Small intestine (tissue), 7 donors: ENCODE data around the gene GABRB3. TPM values are rescaled to one million over a fixed set of nuclear protein-coding genes. Genes with fewer than 3 reads are reported as not detected.
A peak's percentile ranks its signal among the peaks of the same experiment; 100 is the strongest.

ENCODE experiments used
- DNase-seq, 2 donors: peaks; one replicate each; pipeline versions ENCODE4 v3.0.0 to v3.0.0-alpha.2; 2013
- FAIRE-seq: peaks from 2 replicates; lab custom pipeline; 2012; peaks lifted over from hg19 to GRCh38; lab: Jason Lieb, UNC
- H3K27ac ChIP-seq, 3 donors: one replicate each; pipeline ENCODE4 v1.5.1; 2013; ENCODE audit warnings: low read length in 2 of 3, mild to moderate bottlenecking in 2 of 3, control low read depth in 1 of 3, inconsistent platforms in 1 of 3, low read depth in 1 of 3, moderate library complexity in 1 of 3
- H3K27me3 ChIP-seq, 3 donors: one replicate each; pipeline ENCODE4 v1.6.1; 2013; ENCODE audit warnings: low read length in 3 of 3, inconsistent platforms in 1 of 3; ENCODE audit not compliant: control insufficient read depth in 3 of 3, insufficient read depth in 3 of 3
- H3K36me3 ChIP-seq, 3 donors: one replicate each; pipeline ENCODE4 v1.6.1; 2013; ENCODE audit warnings: low read length in 3 of 3, inconsistent platforms in 1 of 3, low read depth in 1 of 3, mild to moderate bottlenecking in 1 of 3, moderate library complexity in 1 of 3; ENCODE audit not compliant: control insufficient read depth in 3 of 3, insufficient read depth in 2 of 3
- H3K4me1 ChIP-seq, 3 donors: one replicate each; pipeline ENCODE4 v1.6.1; 2013; ENCODE audit warnings: low read length in 2 of 3, inconsistent platforms in 1 of 3, low read depth in 1 of 3, mild to moderate bottlenecking in 1 of 3, moderate library complexity in 1 of 3; ENCODE audit not compliant: control insufficient read depth in 3 of 3, insufficient read depth in 2 of 3
- H3K4me3 ChIP-seq, 3 donors: one replicate each; pipeline ENCODE4 v1.5.1; 2013; ENCODE audit warnings: low read length in 3 of 3, control low read depth in 1 of 3, inconsistent platforms in 1 of 3, low read depth in 1 of 3, mild to moderate bottlenecking in 1 of 3, moderate library complexity in 1 of 3
- H3K9me3 ChIP-seq, 2 donors: one replicate each; pipeline ENCODE4 v1.6.1; 2013; ENCODE audit warnings: low read depth in 1 of 2, low read length in 1 of 2; ENCODE audit not compliant: control insufficient read depth in 2 of 2, insufficient read depth in 1 of 2
- WGBS, 3 donors: extraction: QIAGEN DNeasy Blood & Tissue Kit; methylation state at CpG; one replicate each; pipeline ENCODE4 v1.1.7; 2013; 5-methylcytosine and 5-hydroxymethylcytosine counted together
- polyA plus RNA-seq, 4 donors: library from polyadenylated mRNA; stranded (reverse) in 3 of 4; unstranded in 1 of 4; fragments of 200-250 nt in 3 of 4; fragments of 120-200 nt in 1 of 4; gene quantifications; one replicate each; pipeline versions ENCODE4 v1.2.1 to v1.2.3, GENCODE V29; 2013
- donor health status: healthy with polysubstance abuse.
- donor health status: control.
- donor health status: control.
- donor health status: Bipolar disorder and iron deficiency.
- donor health status: healthy.

Gene GABRB3
- polyA plus RNA-seq, 4 donors: 0.27 to 2.0 (median 1.3) TPM; not detected in 1

DNA sequence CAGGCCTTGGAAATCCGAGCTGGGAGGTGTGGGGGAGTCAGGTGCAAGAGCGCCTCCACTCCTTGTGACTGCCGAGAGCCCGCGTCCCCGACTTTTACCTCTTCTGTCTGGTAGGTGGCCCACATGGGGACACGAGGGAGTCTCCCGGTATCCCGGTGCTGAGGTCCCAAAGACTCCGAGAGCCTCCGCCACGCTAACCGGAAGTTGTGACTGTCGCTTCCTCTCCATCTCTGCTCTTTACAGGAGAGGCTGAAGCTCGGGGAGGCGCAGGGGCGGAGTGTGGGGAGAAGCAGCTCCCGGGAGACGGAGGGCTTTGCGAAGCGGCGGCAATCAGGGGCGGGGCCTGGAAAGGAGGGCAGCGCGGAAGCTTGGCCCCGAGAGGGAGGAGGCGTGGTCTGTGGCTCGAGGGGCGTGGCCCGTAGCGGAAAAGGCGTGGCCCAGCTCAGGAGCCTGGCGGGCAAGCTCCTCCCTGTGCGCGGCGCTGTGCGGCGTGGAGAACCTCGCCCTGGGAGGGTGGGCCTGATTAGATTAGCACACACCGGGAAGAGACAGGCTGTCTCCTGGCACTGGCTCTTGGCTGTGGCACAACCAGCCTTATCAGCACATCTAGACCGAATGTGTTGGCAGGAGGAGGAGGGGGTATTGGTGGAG lies 143.9 kb downstream of the GABRB3 start:
- Histone ChIP-seq H3K36me3 (no peaks in the 10 kb centered on the region), H3K4me3 (peak overlapping the region in 2 of 3 donors; percentile 8 to 35), H3K4me1 (no peaks in the 10 kb centered on the region), H3K9me3 (peaks cover 1 to 14% of the 10 kb centered on the region in 2 donors), H3K27ac (peak overlapping the region in 1 of 3 donors; percentile 45), H3K27me3 (no peaks in the 10 kb centered on the region)
- DNase-seq (peak; percentile 8 to 27), FAIRE-seq (no peak)
- whole genome bisulfite sequencing, 3 donors: 56 to 76% (median 73%) methylated on average over 38 to 41 of the region's 41 CpGs

DNA sequence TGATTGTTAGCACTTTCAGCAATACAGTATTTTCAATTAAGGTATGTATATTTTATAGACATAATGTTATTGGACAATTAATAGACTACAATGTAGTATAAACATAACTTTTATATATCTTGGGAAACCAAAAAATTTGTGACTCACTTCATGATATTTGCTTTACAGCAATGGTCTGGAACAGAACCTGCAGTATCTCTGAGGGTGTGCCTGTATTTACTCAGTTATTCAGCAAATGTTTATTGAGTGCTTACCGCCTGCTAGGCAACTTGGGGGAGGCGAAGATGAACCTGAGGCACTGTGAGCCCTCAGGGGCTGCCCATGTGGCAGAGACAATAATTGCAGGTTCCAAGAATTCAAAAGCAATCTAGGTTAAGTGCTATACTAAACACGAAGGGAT lies 144.8 kb downstream of the GABRB3 start:
- Histone ChIP-seq H3K27me3 (no peaks in the 10 kb centered on the region), H3K9me3 (peaks cover 3 to 15% of the 10 kb centered on the region in 2 donors), H3K27ac (no peak overlapping the region), H3K4me3 (peak overlapping the region in 1 of 3 donors; percentile 35), H3K4me1 (no peaks in the 10 kb centered on the region), H3K36me3 (no peaks in the 10 kb centered on the region)
- FAIRE-seq (no peak), DNase-seq (no peak)
- whole genome bisulfite sequencing, 3 donors: 58 to 71% (median 61%) methylated on average over 3 of the region's 3 CpGs

DNA sequence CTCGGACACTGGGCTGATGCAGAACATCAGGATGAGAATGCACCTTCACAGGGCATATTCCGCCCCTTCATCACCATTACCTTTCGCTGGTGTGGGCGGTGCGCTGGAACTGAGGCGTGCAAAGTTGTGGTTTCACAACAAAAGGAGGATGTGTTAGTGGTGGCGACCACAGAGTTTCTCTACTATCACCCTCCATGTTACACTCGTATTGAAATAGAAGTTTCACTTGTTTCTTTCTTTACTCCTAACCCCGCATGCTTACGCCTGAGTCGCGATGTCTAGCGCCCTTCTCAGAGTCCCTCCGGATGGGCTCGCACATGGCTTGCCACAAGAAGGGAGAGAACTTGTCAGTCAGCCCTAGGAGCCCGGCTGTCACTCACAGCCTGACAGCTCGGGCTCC lies 148.7 kb downstream of the GABRB3 start:
- Histone ChIP-seq H3K27ac (no peak overlapping the region), H3K4me1 (no peaks in the 10 kb centered on the region), H3K4me3 (no peak overlapping the region), H3K36me3 (no peaks in the 10 kb centered on the region), H3K27me3 (no peaks in the 10 kb centered on the region), H3K9me3 (peaks cover 1 to 21% of the 10 kb centered on the region in 2 donors)
- FAIRE-seq: no peak
- WGBS, 3 donors: 91 to 97% (median 94%) methylated on average over 17 of the region's 17 CpGs
- DNase-seq: no peak

DNA sequence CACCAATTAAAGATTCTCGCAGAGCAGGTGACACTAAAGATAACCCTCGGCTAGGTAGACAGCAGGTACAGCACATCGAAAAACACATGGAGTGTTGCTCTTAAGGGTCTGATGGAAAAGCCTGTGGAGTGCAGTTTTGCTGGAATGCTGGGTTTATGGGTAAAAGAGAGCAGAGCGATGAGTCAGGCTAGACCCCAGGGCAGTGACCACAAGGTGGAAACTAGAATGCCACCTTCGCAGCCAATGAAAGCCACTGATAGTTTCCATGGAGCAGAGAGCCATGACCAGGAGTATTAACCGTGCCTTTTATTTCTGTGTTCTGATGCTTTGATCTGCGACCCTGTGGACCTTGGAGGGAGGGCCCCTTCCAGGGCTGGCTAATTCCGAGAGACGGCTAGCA lies 149.8 kb downstream of the GABRB3 start:
- H3K9me3 ChIP-seq: peaks cover 1 to 12% of the 10 kb centered on the region in 2 donors
- no peak overlapping the region for H3K27ac ChIP-seq
- 78 to 82% (median 81%) methylated on average over 9 of the region's 9 CpGs for WGBS, 3 donors
- H3K36me3 ChIP-seq: no peaks in the 10 kb centered on the region
- H3K4me1 ChIP-seq: no peaks in the 10 kb centered on the region
- no peaks in the 10 kb centered on the region for H3K27me3 ChIP-seq
- FAIRE-seq (no peak), DNase-seq (no peak)
- H3K4me3 ChIP-seq: no peak overlapping the region

DNA sequence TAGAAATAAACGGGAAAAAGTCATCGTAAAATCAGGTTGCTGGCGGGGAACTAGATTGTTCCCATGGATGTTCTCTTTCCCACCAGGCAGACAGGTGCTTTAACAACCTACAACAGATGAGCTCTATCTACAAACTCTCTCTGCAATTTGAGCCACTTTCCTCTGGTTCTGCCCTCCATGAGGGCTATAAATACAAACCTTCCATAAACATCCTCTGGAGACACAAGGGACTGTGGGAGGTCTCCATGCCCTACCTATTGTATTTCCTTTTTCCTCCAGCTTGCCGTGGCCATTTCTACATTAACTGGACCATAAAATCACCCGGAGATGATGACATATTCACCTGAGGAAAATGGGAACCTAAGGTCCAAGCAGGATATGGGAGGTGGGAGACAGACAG lies 151.1 kb downstream of the GABRB3 start:
- no peaks in the 10 kb centered on the region for H3K4me1 ChIP-seq

DNA sequence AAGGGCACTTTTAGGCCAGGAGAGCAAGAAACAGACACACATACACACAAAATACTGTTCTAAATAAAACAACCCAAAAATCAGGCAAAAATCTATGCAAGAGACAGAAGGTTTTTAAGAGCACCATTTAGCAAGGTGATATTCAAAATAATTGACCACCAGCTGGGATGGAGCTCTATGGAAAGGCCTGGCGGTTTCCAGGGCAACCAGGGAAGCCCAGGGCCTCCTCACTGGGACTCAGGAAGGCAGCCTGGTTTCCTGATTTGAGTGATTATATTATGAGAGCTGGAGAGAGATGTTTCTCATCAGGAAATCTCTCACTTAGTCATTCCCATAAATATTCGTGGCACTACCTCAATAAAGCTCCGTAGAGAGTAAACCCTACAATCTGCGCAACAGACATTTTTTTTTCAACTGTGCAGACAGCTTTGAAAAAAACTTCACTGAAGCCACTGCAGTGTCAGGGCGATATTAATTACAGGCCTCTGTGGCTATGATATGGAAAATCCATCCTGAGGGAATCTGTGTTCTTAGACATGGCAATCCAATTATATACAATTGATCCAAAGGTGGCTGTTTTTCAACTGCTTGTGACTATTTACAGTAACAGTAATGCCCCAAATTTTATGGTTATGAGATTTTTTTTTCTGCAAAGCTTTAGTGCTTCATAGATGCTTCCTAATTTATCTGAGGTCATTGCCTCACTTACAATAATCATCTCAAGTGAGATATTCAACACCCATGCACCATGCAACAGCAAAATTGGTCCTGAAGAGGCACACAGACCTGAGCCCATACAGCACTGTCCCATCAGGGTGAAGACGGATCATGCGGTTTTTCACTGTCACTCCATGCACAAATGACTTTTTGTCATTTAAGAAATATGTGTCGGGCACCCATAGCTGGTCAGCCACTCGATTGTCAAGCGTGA lies 152.1 kb downstream of the GABRB3 start:
- no peak overlapping the region for H3K27ac ChIP-seq
- WGBS, 3 donors: 76 to 81% (median 81%) methylated on average over 10 of the region's 10 CpGs
- no peaks in the 10 kb centered on the region for H3K4me1 ChIP-seq
- DNase-seq (no peak), FAIRE-seq (no peak)
- no peak overlapping the region for H3K4me3 ChIP-seq
- H3K27me3 ChIP-seq: no peaks in the 10 kb centered on the region
- H3K9me3 ChIP-seq: peaks cover 1 to 15% of the 10 kb centered on the region in 2 donors
- H3K36me3 ChIP-seq: no peaks in the 10 kb centered on the region

More for the DNA sequence above, 151.1 kb downstream of the GABRB3 start:
- no peak overlapping the region for H3K27ac ChIP-seq
- no peaks in the 10 kb centered on the region for H3K27me3 ChIP-seq
- H3K36me3 ChIP-seq: no peaks in the 10 kb centered on the region
- DNase-seq (no peak), FAIRE-seq (no peak)
- H3K4me3 ChIP-seq: no peak overlapping the region
- H3K9me3 ChIP-seq: peaks cover 1 to 12% of the 10 kb centered on the region in 2 donors
- WGBS, 3 donors: 58 to 76% (median 71%) methylated on average over 5 of the region's 5 CpGs

DNA sequence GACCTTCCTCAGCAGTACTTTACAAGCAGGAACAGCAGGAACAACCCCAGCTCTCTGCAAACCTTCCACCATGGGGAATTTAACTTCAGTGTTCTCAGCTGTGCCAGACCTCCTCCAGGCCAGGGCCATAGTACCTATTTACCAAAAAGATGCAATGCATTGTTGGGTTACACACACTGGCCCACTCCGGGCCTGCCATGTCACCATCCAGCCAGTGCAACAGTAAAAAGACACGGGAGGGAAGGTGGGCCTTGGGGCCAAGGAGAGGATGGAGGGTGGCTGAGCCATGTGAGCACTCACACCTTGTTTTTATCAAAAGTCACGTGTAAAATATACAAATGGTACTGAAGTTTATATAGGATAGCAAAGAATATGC lies 157.0 kb downstream of the GABRB3 start:
- no peak for FAIRE-seq
- Histone ChIP-seq H3K27ac (no peak overlapping the region), H3K9me3 (peaks cover 0 to 9% of the 10 kb centered on the region in 2 donors), H3K27me3 (no peaks in the 10 kb centered on the region), H3K36me3 (no peaks in the 10 kb centered on the region), H3K4me3 (no peak overlapping the region), H3K4me1 (no peaks in the 10 kb centered on the region)
- WGBS, 3 donors: 66 to 83% (median 81%) methylated on average over 3 of the region's 3 CpGs
- DNase-seq: no peak

DNA sequence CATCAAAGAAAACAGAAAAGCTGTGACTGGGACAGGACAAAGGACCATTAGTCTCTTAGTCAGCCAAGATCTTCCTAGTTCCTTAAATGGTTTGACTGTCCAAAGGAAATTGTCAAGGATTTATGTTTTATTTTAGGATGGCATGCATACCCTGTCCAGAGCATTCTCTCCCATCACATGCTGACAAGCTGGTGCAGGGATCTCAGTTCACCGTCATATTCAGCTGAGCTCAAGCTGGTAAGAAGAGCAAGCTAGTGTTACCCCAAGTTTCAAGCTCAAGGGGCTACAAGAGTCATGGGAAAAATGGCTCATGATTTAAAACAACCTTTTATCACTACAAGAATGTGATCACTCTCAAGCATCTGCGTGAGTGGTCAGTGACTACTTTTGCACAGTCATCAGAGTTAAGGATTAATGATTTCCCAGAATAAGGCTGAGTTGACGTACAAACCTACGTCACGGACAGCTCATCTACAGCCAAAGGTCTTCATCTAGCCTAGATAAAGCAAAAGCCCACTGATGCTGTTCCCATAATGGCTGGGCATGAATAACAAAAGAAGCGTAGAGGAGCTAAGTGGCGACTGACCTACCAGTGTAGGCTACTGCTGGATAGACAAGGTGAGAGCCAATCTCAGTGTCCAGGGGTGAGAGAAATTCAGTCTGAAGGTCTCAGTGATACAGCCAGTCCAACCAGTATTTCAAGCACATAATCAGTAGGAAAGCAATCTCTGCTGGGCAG lies 157.5 kb downstream of the GABRB3 start:
- no peak for DNase-seq
- Histone ChIP-seq H3K36me3 (no peaks in the 10 kb centered on the region), H3K27ac (no peak overlapping the region), H3K9me3 (peaks cover 0 to 6% of the 10 kb centered on the region in 2 donors), H3K4me1 (no peaks in the 10 kb centered on the region), H3K4me3 (no peak overlapping the region), H3K27me3 (no peaks in the 10 kb centered on the region)
- WGBS, 3 donors: 83 to 88% (median 84%) methylated on average over 7 of the region's 7 CpGs
- no peak for FAIRE-seq
